HG02938 (cell line): ENCODE results near the gene MAP3K5.
"Not testable (repeated sequence)": the region's sequence is repeated elsewhere in the genome, so short reads cannot be mapped to it uniquely, and the experiment has no call there.

Experiments used
- ATAC-seq: cut with Tn5 transposase; IDR thresholded peaks from one replicate; pipeline ENCODE4 v1.9.1; 2021; ENCODE audit warnings: mild to moderate bottlenecking, moderate library complexity; ENCODE audit not compliant: unreplicated experiment

The MAP3K5 gene

DNA sequence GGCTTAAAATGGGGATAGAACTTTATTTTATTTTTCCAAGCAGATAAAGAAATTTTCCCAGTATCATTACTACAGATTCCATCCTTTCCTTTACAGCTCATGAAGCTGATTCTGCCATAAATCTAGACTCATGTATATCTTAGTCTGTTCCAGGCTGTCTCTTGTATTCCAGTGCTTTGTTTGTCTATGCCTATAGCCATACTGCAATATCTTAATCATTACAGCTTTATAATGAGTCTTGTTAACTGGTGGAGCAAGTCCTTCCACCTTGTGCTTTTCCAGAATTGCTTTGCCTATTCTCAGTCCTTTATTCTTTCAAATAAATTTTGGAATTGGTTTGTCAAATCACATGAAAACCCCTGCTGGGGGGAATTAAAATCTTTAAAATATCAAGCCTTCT lies 99.2 kb downstream of the MAP3K5 start:
- ATAC-seq = no peak

DNA sequence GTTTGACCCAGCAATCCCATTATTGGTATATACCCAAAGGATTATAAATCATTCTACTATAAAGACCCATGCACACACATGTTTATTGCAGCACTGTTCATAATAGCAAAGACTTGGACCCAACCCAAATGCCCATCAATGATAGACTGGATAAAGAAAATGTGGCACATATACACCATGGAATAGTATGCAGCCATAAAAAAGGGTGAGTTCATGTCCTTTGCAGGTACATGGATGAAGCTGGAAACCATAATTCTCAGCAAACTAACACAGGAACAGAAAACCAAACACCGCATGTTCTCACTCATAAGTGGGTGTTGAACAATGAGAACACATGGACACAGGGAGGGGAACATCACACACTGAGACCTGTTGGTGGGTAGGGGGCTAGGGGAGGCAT lies 104.4 kb downstream of the MAP3K5 start:
- not testable (repeated sequence) for ATAC-seq

DNA sequence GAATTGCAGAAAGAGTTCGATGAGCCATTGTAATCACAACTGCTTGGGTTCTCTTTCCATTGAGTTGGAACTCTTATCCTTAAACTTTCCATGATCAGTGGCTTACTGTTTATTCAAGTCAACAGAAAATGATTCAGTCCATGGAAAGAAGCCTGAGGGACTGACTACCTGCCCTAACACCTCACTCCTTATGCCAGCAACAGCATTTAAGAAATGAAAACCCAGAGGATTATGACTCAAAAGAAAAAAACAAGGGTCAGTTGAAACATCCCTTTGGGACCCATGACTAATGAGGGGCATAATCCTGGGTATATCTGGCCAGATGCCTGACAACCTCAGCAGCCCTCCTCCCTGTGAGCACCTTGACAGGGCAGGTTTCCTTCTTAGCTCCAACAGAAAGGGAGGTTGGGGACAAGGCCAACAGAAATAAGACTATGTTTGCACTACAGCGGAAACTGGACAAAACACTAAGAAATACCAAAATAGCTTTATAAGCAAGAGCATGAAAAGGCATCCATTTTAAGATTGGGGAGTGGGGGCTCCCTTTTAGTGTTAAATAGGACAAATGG lies 106.7 kb downstream of the MAP3K5 start:
- no peak for ATAC-seq

DNA sequence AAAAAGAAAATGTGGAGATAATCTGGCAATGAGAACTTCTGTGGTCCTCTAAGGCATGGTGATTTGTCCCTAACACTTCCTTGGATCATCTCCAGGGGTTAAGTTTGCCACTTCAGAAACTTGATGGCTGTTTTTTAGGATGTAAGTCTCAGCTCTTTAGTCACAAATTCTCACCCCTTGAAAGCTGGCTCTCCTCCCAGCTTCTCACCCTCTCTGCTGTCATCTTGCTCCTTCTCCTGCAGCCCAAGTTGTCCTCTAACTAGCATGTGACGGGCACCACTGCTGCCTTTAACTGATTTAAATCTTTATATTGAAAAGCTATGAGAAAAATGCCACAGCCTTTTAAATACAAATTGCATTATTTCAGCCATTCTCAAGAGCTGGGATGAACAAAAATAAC lies 107.8 kb downstream of the MAP3K5 start:
- ATAC-seq = no peak

DNA sequence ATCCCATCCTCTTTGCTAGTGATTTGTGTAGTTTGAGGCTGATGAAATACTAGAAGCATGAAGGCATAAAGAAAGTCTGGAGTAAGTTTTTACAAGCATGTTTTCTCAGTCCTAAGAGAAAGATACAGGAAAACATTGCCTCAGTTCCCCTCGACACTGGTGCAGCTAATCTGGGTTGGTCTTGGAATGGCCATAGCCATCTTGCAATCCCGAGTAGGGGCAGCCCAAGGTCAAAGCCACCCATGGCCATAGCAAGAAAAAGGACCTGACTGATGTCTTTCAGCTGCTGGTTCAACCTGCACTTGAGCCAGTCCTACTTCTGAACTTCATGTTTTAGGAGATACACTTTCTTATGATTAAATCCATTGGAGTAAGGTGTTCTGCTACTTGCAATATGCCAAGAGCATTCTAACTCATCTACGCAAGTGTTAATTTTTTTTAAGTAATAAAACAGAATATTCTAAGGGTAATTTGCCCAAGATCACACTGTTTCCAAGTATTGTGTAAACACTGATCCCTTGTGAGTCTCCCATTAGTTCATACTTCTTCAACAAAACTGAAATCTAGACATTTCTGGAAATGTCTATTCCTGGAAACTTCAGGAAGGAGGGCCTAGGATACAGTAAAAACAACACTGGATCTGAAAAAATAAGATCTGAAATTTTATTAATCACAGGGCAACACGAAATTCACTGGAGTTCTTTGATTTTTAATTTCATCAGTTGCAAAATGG lies 108.9 kb downstream of the MAP3K5 start:
- no peak for ATAC-seq

DNA sequence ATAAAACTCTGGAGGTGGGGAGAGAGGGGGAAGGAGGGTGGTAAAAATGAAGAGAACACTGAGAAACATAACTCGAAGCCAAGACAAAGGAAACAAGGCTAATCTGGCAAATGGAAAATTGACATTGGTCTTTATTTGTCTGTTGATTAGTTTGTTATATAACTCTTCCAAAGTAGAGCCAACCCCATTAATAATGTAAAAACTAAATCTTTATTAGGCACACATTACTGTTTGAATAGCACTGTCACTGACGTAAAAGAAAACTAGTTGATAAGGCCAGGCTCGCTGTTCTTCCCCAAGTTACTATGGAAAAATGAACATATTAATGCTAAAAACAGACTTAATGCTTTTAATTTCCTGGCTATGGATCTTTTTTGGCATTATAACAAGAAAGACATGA lies 110.0 kb downstream of the MAP3K5 start:
- no peak for ATAC-seq

DNA sequence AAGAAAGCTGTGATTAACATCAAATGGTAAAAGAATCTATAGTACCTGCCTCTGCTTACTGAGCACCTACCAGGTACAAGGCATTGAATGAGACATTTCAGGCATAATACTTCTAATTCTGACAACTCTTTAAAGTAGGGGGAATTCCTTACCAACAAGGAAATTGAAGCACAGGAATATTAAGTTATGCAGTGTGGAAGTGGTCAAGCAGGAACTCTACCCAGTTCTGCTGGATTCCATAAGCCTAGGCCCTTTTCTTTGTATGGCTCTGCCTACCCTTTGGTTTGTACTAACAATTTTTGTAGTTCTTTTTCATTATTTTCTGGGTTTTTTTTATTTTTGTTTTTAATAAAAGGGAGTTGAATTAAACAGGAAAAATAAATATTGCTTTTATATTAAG lies 114.5 kb downstream of the MAP3K5 start:
- no peak for ATAC-seq

DNA sequence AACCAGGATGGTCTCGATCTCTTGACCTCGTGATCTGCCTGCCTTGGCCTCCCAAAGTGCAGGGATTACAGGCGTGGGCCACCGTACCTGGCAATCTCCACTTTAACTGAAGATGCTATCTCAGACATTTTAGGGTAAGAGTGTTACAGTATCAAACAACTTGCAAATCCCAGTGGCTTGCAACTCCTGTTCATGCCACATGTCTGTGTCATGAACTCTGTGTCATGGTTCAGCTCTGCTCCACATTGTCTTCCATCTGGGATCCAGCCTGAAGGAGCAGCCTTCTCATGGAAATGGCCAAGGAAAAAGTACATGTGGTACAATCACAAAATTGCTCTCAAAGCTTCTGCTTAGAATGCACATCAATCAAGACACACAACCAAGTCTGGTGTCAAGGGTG lies 114.9 kb downstream of the MAP3K5 start:
- ATAC-seq = no peak

DNA sequence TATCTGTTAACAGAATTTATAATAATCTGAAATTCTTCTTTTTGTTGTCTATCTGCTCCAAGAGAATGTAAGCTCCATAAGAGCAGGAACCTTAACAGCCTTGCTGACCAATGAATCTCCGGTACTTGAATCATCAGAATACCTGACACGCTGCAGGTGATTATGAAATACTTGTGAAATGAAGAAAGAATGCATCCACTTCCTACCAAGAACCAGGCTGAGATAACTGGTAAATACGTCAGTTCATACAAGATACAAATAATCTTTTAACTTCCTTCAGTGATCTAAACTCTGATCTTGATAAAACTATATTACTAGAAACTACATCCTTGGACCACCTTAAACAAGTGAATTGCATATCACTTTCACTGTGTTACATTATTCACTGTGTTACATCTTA lies 116.2 kb downstream of the MAP3K5 start:
- no peak for ATAC-seq

DNA sequence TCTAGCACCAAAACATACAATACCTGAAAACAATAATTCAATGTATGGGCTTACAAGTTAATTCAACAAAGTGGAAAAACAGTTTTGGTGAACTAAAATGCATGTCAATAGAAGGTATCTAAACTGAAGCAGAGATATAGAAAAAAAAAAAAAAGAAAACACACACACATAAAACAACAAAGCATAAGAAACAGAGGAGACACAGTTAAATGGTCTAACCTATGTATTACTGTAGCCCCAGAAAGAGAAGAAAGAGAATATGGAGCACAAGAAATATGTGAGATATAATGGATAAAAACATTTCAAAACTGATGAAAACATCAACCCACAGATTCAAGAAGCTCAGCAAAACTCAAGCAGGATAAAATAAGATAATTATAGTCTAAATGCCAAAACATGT lies 118.7 kb downstream of the MAP3K5 start:
- no peak for ATAC-seq

DNA sequence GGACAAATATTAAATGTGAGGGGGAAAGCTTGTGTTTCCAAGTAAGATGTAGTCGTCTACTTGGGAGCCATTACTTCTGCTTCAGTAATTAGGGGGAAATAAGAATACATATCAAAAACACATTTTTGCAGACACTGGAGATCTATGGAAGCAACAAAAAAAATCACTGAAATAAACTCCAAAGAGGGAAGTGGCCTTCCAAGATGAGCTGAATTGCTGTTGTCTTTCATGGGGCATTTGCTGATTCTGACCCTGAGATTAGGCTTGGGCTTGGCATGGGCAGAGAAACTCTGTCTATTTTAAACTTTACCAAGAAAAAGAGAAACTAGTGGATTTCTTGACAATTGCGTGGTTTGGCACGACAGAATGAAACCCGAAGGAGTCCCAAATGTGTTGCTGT lies 120.1 kb downstream of the MAP3K5 start:
- no peak for ATAC-seq

DNA sequence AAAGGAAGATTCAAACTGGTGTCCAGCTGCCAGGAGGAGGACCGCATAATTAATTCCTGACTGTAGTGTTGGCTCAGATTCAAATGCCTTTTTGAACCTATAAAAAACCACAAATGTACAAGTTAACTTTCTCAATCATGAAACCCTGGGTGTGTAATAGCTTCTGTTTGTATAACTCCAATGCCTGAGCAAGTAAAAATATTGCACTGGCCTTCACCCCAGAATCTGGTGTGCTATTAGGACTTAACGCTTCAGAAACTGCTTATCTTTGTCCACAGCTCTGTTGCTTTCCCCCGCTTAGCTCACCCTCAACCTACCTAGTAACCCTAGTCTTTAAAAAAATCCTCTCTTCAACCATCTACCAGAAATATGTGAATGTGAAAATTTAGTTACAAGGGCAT lies 123.0 kb downstream of the MAP3K5 start:
- no peak for ATAC-seq

DNA sequence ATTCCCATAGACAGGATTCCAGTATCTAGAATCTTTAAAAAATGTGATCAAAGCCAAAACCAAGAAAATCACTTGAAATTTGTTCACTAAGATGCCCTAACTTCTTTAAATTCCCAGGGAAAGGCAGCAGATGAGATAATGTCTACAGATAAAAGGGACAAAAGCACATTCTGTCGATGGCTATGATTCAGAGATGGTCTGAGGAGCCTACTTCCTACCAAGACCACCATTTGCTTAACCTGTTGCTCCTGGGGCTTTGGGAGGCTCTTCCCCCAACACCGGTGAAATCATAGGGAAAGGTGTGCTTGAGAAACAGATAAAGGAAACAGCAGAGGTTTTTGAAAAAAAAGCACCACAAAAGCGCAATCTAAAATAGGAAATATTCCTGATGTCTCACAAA lies 123.7 kb downstream of the MAP3K5 start:
- no peak for ATAC-seq

DNA sequence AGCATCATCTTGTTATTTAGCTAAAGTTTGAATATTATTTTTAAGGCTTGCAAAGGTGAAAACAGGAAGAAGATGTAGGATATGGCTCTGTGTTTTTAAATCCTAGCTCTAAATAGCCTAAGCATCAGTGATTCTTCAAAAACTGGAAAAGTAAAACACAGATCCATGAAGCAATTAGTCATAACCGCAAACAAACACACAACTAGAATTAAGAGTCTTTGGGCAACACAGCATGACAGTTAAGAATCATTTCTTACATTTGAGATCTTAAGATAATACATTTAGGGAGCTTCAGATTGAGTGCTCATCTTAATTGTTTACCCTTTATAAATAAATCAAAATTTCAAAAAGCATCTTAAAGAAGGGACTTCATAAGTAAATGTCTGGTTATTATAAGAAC lies 126.2 kb downstream of the MAP3K5 start:
- ATAC-seq = no peak

DNA sequence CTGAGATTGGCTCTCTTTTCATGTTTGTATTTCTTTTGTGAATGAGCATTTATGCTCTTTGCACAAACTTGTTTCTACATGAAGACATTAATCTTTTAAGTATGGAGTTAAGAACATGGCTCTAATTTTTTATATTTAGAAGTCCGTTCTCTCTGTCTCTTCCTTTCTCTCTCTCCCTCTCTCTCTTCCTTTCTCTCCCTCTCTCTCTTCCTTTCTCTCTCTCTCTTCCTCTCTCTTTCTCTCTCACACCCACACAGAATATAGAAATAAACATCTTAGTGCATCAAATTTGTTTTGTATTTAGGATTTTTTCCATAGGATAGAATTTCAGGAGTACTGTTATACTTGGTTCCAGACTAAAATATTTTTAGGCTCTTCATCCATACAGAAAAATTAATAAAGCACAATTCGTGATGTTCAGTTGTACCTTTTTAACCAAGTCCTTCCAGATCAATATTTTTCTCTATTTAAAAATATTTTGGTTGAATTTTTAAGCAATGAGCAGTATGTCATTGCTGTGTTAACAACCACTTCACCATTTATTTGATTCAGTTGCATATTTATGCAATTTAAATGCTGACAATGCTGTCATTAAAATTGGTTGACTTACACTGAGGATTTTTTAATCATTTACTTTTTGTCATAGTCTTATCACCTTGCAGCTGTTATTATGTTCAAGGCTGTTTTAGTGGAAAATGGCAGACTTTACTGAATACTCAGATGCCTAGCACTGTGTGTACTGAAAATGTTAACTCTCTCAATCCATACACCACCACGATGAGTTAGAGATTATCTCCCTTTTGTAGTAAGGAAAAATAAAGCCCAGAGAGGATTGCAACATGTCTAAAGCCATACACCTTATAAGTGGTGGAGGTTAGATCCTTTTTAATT lies 129.7 kb downstream of the MAP3K5 start:
- no peak for ATAC-seq

DNA sequence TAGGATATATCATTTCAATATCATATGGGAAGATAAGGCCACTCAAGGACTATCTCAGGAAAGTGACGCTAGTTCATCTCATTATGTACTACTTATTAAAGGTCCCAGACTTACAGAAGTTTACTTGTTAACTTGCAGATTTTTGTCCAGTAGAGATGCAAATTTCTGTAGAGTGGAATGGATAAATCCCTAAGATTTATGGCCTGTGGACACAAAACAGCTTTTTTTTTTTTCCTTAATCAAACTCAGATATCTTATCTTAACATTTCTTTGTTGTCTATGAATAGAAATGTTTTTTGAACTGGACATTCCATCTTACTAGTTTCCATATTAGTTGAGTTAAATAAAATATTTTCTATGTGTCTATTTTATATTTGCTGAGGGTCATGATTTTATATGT lies 131.6 kb downstream of the MAP3K5 start:
- ATAC-seq = no peak

DNA sequence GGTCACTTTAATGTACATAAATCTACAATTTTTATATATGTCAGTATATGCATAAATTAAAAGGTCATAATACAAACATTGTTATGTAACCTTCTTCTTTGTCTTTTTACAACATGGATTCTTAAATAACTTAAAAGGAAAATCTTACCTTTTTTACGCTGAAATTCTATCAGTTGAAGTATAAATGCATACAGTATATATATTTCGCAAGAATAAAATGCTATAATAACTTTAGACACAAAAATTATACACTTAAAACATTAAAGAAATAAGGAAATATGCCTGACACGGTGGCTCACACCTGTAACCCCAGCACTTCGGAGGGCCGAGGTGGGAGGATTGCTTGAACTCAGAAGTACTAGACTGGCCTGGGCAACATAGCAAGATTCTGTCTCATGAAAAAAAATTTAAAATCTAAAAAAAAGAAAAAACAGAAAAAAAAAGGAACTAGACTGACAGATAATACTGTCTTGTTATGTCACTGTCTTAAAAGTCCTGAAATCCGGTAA lies 132.2 kb downstream of the MAP3K5 start:
- no peak for ATAC-seq

DNA sequence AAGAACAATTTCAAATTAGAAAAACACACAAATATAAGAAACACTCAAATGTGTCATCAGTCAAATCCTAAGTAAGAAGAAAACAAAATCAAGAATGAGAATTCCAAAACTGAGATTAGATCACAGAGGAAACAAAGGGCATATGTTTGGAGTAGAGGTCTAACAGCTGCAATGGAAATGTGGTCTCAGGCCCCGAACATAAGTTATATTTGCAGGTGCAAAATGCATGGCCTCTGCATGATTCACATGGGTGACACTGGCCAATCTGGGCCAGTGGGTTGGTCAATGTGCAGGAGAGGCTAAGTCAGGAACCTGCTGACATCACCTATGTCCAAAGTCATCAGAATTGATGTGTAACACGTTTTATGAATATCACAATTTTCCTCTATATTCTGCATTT lies 133.6 kb downstream of the MAP3K5 start:
- no peak for ATAC-seq

DNA sequence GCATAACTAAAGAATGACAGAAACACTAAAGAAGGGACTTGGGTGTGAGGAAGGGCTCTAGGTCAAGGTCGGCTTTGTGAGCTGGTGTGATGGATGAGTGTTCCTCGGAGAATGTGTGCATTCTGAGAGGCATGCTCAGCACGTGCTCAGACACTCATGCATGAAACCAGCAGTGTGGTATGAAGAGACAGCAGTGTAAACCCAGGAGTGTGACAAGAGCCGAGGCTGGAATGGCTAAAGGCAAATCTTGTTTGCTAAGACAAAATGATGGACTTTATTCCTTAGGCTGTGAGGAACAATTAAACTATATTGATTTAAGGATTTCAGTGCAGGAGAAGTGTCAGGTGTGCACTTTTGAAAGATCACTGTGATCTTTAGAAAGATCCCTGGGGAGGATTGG lies 134.6 kb downstream of the MAP3K5 start:
- ATAC-seq = no peak

DNA sequence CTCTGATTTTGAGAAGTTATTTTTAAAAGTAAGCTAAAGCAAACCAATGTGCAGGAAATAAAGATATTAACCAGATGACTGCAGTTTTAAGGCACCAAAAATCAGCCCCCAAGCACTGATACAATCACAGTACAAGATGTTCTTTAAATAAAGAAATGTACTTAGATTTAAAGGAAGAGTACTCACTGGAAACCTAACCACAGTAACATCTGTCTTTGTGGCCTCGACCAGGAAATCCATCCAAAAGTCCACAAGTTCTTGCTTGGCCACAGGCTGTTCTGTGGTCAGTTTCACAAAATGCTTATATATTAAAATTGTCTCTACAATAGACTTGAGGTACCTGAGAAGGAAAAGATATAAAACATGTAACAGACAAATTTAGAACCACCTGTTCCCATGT lies 136.2 kb downstream of the MAP3K5 start:
- no peak for ATAC-seq

DNA sequence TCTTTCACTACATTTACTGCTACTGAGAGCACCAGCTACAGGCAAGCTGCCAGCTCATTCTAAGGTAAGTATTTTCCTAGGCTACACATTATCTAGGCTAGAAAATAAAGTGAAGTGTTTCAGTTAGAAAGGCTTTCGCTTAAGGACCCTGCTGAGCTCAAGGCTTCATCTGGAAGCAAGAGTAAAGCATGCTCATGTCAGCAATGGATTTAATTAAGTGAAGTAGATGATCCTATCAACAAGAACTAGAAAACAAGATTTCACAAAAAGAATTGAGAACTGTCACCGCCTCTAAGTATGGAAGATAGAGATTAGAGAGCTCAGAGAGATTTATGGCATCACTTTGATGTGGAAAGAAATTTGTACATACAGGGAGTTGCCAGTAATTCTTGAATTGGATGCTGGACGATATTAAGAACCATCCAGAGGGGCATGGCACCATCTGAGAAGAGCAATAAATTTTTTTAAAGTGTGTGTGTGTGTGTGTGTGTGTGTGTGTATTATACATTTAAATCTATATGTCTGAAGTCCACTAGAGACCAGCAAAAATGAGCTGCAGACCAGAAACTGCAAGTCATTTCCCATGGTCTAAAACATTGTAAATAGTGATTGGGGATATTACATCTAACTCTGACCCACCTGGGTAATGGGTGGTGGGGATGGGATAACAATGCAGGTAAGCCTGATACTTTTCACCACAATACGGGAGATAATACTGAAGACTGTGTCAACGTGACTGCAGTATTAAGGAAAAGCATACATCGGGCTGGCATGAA lies 136.8 kb downstream of the MAP3K5 start:
- ATAC-seq = no peak
